SK-N-SH (cell line): ENCODE measurements around the gene CRYGC. TPM values are rescaled to one million over a fixed set of nuclear protein-coding genes. Genes with fewer than 3 reads are reported as not detected.

Source experiments
- CTCF ChIA-PET: fragments of 300-600, 350-600 bp; formaldehyde crosslinking; extraction: SDS; loops from one replicate; lab custom pipeline; 2021; lab: Yijun Ruan, JAX
- POLR2A ChIA-PET: fragments of 350-600 bp; sonication (Branson Sonifier 250); formaldehyde crosslinking; extraction: SDS; loops from one replicate; lab custom pipeline; 2020; ENCODE audit warnings: antibody characterized with exemption, inconsistent platforms; lab: Yijun Ruan, JAX
- DNase-seq: peaks from one replicate; pipeline ENCODE4 v3.0.0; 2012
- H2AFZ ChIP-seq: fragments of 200-600 bp; sonication (generic); 2 replicates; pipeline ENCODE4 v1.8.1; 2016; ENCODE audit warnings: antibody characterized with exemption, mild to moderate bottlenecking, low read depth
- H3F3A ChIP-seq: fragments of 200-600 bp; sonication (generic); replicated peaks from 2 replicates; pipeline ENCODE3; 2016; ENCODE audit warnings: antibody characterized with exemption, mild to moderate bottlenecking; ENCODE audit not compliant: insufficient read depth
- H3K27ac ChIP-seq, 2 experiments: fragments of 200-500 bp in 1 of 2; fragments of 200-600 bp in 1 of 2; sonication (Bioruptor generic) in 1 of 2; sonication (generic), shearing (Covaris generic) in 1 of 2; 2 replicates each; pipeline versions ENCODE4 v1.5.1 to v1.6.1; 2014 to 2016; ENCODE audit warnings: low read depth in 2 of 2, inconsistent platforms in 1 of 2, low read length in 1 of 2, mild to moderate bottlenecking in 1 of 2, mixed read lengths in 1 of 2
- H3K27me3 ChIP-seq: fragments of 200-600 bp; sonication (generic), shearing (Covaris generic); 2 replicates; pipeline ENCODE4 v1.6.1; 2016; ENCODE audit warnings: mixed run types; ENCODE audit not compliant: insufficient read depth
- H3K36me3 ChIP-seq, 2 experiments: fragments of 200-500 bp in 1 of 2; fragments of 200-600 bp in 1 of 2; sonication (Bioruptor generic) in 1 of 2; sonication (generic) in 1 of 2; replicated peaks in 1 of 2; 2 replicates each; pipeline versions ENCODE3 to v1.5.1; 2014 to 2016; ENCODE audit warnings: low read length in 1 of 2, mild to moderate bottlenecking in 1 of 2; ENCODE audit not compliant: insufficient read depth in 2 of 2, control insufficient read depth in 1 of 2
- H3K4me1 ChIP-seq, 2 experiments: fragments of 200-500 bp in 1 of 2; fragments of 200-600 bp in 1 of 2; sonication (Bioruptor generic) in 1 of 2; sonication (generic), shearing (Covaris generic) in 1 of 2; 2 replicates each; pipeline versions ENCODE4 v1.5.1 to v1.6.1; 2014 to 2016; ENCODE audit warnings: low read depth in 1 of 2, low read length in 1 of 2, mixed run types in 1 of 2; ENCODE audit not compliant: insufficient read depth in 2 of 2, control insufficient read depth in 1 of 2
- H3K4me2 ChIP-seq: fragments of 200-600 bp; sonication (generic), shearing (Covaris generic); 2 replicates; pipeline ENCODE4 v1.6.1; 2017; ENCODE audit warnings: mixed run types
- H3K4me3 ChIP-seq, 2 experiments: fragments of 200-500 bp in 1 of 2; fragments of 200-600 bp in 1 of 2; sonication (Bioruptor generic) in 1 of 2; sonication (generic), shearing (Covaris generic) in 1 of 2; 2 replicates each; pipeline versions ENCODE4 v1.5.1 to v1.8.1; 2014 to 2016; ENCODE audit warnings: low read depth in 2 of 2, inconsistent platforms in 1 of 2, low read length in 1 of 2, mild to moderate bottlenecking in 1 of 2, mixed read lengths in 1 of 2, moderate library complexity in 1 of 2
- H3K79me2 ChIP-seq: fragments of 200-600 bp; sonication (generic); 2 replicates; pipeline ENCODE4 v1.8.1; 2017; ENCODE audit warnings: mild to moderate bottlenecking; ENCODE audit not compliant: insufficient read depth
- H3K9ac ChIP-seq: fragments of 200-600 bp; sonication (generic); 2 replicates; pipeline ENCODE4 v1.6.1; 2017; ENCODE audit warnings: mixed run types
- H3K9me2 ChIP-seq: fragments of 200-600 bp; sonication (generic); 2 replicates; pipeline ENCODE4 v1.6.1; 2017; ENCODE audit warnings: mixed run types
- H3K9me3 ChIP-seq: fragments of 200-600 bp; sonication (generic); 2 replicates; pipeline ENCODE4 v1.6.1; 2017; ENCODE audit warnings: mixed run types, mild to moderate bottlenecking, moderate library complexity
- H4K20me1 ChIP-seq: fragments of 200-600 bp; sonication (generic); 2 replicates; pipeline ENCODE4 v1.6.1; 2017; ENCODE audit warnings: mild to moderate bottlenecking, mixed run types; ENCODE audit not compliant: insufficient read depth
- CHD2 ChIP-seq: fragments of 150-350 bp; IDR thresholded peaks from 2 replicates; pipeline ENCODE4 v1.6.1; 2018; ENCODE audit warnings: low read length; ENCODE audit not compliant: partially characterized antibody
- CTCF ChIP-seq: fragments of 200-600 bp; sonication (generic); IDR thresholded peaks from 2 replicates; pipeline ENCODE4 v1.6.1; 2017; ENCODE audit warnings: antibody characterized with exemption, mild to moderate bottlenecking, moderate library complexity
- EP300 ChIP-seq, 2 experiments: IDR thresholded peaks; 2 replicates each; pipeline versions ENCODE4 v1.4.0 to v1.6.1; 2012; ENCODE audit warnings: borderline replicate concordance in 1 of 2, low read depth in 1 of 2, low read length in 1 of 2
- FOXJ3 ChIP-seq: sonication (generic); formaldehyde crosslinking; IDR thresholded peaks from 2 replicates; pipeline ENCODE4 v1.5.1; 2020; ENCODE audit warnings: mild to moderate bottlenecking, missing genetic modification reagents
- FOXM1 ChIP-seq: IDR thresholded peaks from 2 replicates; pipeline ENCODE4 v1.4.0; 2012; ENCODE audit warnings: low read depth, mild to moderate bottlenecking
- GATA2 ChIP-seq: sonication (generic); formaldehyde crosslinking; IDR thresholded peaks from 2 replicates; pipeline ENCODE4 v1.5.0; 2020; ENCODE audit warnings: mild to moderate bottlenecking, missing genetic modification reagents
- JUND ChIP-seq: IDR thresholded peaks from 2 replicates; pipeline ENCODE4 v1.4.0; 2012
- MEF2A ChIP-seq: IDR thresholded peaks from 2 replicates; pipeline ENCODE4 v1.4.0; 2012; ENCODE audit warnings: low read depth, borderline replicate concordance
- MXI1 ChIP-seq: IDR thresholded peaks from 2 replicates; pipeline ENCODE4 v1.6.1; 2012; ENCODE audit warnings: mild to moderate bottlenecking, low read depth, low read length, improper control_type of control experiment
- NRF1 ChIP-seq: IDR thresholded peaks from 2 replicates; pipeline ENCODE4 v1.6.1; 2012; ENCODE audit warnings: low read depth, mild to moderate bottlenecking, low read length
- RAD21 ChIP-seq: IDR thresholded peaks from 2 replicates; pipeline ENCODE4 v1.6.1; 2012; ENCODE audit warnings: mild to moderate bottlenecking, low read length
- RCOR1 ChIP-seq: fragments of 150-350 bp; IDR thresholded peaks from 2 replicates; pipeline ENCODE4 v1.6.1; 2017; ENCODE audit warnings: antibody characterized with exemption, low read length
- REST ChIP-seq: IDR thresholded peaks from 2 replicates; pipeline ENCODE4 v1.6.1; 2012; ENCODE audit warnings: mild to moderate bottlenecking, low read depth, low read length, moderate library complexity
- RXRA ChIP-seq: IDR thresholded peaks from 2 replicates; pipeline ENCODE4 v1.4.0; 2012; ENCODE audit warnings: low read depth, mild to moderate bottlenecking, borderline replicate concordance
- SIN3A ChIP-seq: IDR thresholded peaks from 2 replicates; pipeline ENCODE4 v1.6.1; 2012; ENCODE audit warnings: low read depth, mild to moderate bottlenecking, low read length, moderate library complexity, borderline replicate concordance
- SMC3 ChIP-seq: IDR thresholded peaks from 2 replicates; pipeline ENCODE4 v1.6.1; 2012; ENCODE audit warnings: low read depth, low read length, improper control_type of control experiment
- TCF12 ChIP-seq: IDR thresholded peaks from 2 replicates; pipeline ENCODE4 v1.4.0; 2012
- TEAD4 ChIP-seq: IDR thresholded peaks from 2 replicates; pipeline ENCODE4 v1.4.0; 2012; ENCODE audit warnings: mild to moderate bottlenecking, borderline replicate concordance; ENCODE audit not compliant: insufficient read depth
- YY1 ChIP-seq: IDR thresholded peaks from 2 replicates; pipeline ENCODE4 v1.4.0; 2012; ENCODE audit warnings: low read depth, mild to moderate bottlenecking
- WGBS: methylation state at CpG from one replicate; pipeline ENCODE4 v1.1.6; 2017; ENCODE audit warnings: low lambda C conversion rate; 5-methylcytosine and 5-hydroxymethylcytosine counted together
- polyA plus RNA-seq, 3 experiments: library from polyadenylated mRNA; depleted of rRNA; stranded (reverse); fragments of >200 nt; gene quantifications; 2 replicates each; pipeline ENCODE4 v1.2.3, GENCODE V29; 2012

CRYGC gene
- polyA plus RNA-seq, 1 of the 3 experiments (the other 2 are of a cell fraction): 0.31 TPM

DNA sequence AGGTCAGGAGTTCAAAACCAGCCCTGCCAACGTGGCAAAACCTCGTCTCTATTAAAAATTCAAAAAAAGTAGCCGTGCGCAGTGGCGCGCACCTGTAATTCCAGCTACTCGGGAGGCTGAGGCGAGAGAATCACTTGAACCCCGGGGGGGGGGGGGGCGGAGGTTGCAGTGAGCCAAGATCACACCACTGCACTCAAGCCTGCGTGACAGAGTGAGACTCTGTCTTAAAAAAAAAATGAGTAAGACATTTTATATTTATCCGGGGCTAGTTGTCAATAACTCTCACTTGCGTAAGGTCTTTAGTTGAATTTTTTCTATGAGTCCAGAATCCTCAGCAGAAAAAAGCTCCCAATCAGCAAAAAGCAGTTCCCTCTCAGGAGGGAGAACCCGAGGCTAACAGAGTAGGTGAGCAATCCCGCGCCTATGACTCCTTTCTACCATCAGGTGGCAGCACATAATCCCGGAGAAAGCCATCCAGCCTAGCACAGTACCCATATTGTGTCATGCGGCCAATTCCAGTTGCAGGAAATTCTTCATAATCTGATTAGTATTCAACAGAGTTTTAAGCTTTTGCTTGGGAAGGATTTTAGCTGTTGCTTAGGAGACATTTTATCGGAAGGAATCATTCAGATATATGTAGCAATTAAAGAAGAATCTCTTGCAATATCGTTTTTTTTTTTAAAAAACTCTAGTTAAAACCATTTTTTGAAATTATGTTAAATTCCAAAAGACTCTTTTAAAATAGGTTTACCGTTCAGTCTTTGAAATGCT is 45.6 kb upstream of the CRYGC start:
- H4K20me1 ChIP-seq: no peaks in the 10 kb centered on the region
- H3K79me2 ChIP-seq: no peaks in the 10 kb centered on the region
- peak overlapping the region; percentile 87; the same call in 1 of the 2 replicates for H2AFZ ChIP-seq
- no peak overlapping the region for H3K9ac ChIP-seq
- peak; percentile 85 for DNase-seq
- ChIA-PET POLR2A (interaction anchor here (0.8 kb wide), 1 partner anchor 79 kb away, joined by 5 read pairs; no protein-coding TSS in a partner anchor), CTCF (interaction anchor here (0.6 to 4.2 kb wide), 47 partner anchors 9 to 1150 kb away, joined by 3 to 81 read pairs (median 5); partner anchors contain the start of genes C2orf80, CRYGA, IDH1 and PIKFYVE)
- 38% methylated on average over 20 of the region's 21 CpGs for WGBS
- TF ChIP-seq CHD2 (peak; percentile 21), NRF1 (no peak), RCOR1 (peak; percentile 51; the same call in 1 of the 2 replicates), CTCF (peak; percentile 89), FOXM1 (no peak), FOXJ3 (CRISPR knock-in tag) (no peak), EP300 (IDR thresholded peaks at IDR 0.05; ENCODE audit: borderline replicate concordance in 1 of 2, low read depth in 1 of 2, low read length in 1 of 2) (no peak), TCF12 (no peak), MEF2A (no peak), SMC3 (peak; percentile 80), RAD21 (peak; percentile 84)
- H3K4me2 ChIP-seq: no peak overlapping the region
- no peaks in the 10 kb centered on the region; a peak in 2 of 4 replicates for H3K4me1 ChIP-seq
- no peaks in the 10 kb centered on the region for H3K9me3 ChIP-seq
- H3K4me3 ChIP-seq: peak overlapping the region in 1 of 2 experiments; percentile 20; a peak in 1 of 4 replicates
- H3K27me3 ChIP-seq: no peaks in the 10 kb centered on the region
- H3F3A ChIP-seq: peaks cover 6% of the 10 kb centered on the region
- no peak overlapping the region for H3K27ac ChIP-seq
- no peaks in the 10 kb centered on the region for H3K36me3 ChIP-seq
- H3K9me2 ChIP-seq: no peaks in the 10 kb centered on the region

DNA sequence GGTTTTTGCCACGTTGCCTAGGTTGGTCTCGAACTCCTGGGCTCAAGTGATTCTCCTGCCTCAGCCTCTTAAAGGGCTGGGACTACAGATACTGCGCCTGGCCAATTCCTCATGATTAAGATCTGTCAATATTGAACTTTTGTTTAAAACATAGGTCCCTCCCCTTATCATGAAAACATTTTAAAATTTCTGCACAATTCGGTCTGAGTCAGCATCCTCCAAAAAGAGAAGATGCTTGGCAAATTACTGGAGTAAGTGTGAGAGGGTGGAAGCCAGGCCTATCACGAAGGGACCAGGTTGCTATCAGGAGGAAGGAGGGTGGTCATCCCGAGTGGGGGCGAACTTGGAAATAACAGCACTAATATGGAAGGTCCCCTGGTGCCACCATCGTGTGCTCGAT is 44.5 kb upstream of the CRYGC start:
- TF ChIP-seq SIN3A: no peak
- TF ChIP-seq MXI1: no peak
- no peak for TF ChIP-seq RXRA
- TF ChIP-seq RCOR1: no peak
- no peak for TF ChIP-seq JUND
- TF ChIP-seq GATA2: no peak
- no peak for TF ChIP-seq REST
- no peak for TF ChIP-seq RAD21
- no peak for TF ChIP-seq YY1
- TF ChIP-seq TEAD4: no peak
- no peak overlapping the region for H3K27ac ChIP-seq
- ChIA-PET POLR2A (no interaction called here), CTCF (interaction anchor here (1.0 to 4.2 kb wide), 15 partner anchors 9 to 425 kb away, joined by 3 to 81 read pairs (median 7); partner anchors contain the start of genes CRYGA and IDH1)
- H3F3A ChIP-seq: peaks cover 6% of the 10 kb centered on the region
- WGBS: 90% methylated on average over 9 of the region's 9 CpGs
- no peaks in the 10 kb centered on the region for H3K27me3 ChIP-seq
- no peak overlapping the region for H2AFZ ChIP-seq
- no peak for DNase-seq
- no peaks in the 10 kb centered on the region for H4K20me1 ChIP-seq
- H3K9me3 ChIP-seq: no peaks in the 10 kb centered on the region
- no peak overlapping the region for H3K4me2 ChIP-seq
- H3K4me1 ChIP-seq: no peaks in the 10 kb centered on the region; a peak in 2 of 4 replicates
- H3K36me3 ChIP-seq: no peaks in the 10 kb centered on the region
- H3K9ac ChIP-seq: no peak overlapping the region
- H3K4me3 ChIP-seq: no peak overlapping the region
- H3K9me2 ChIP-seq: no peaks in the 10 kb centered on the region
- H3K79me2 ChIP-seq: no peaks in the 10 kb centered on the region
